Right lobe of liver (tissue), 4 donors: Measurements from ENCODE around the gene ARL6IP5.

ENCODE experiments used
- CTCF ChIP-seq, 4 donors: fragments of 200-600 bp in 3 of 4; fragments of 450-650 bp in 1 of 4; IDR thresholded peaks; one replicate each; pipeline versions ENCODE4 v1.5.1 to v1.8.0; 2016 to 2022; ENCODE audit warnings: antibody characterized with exemption in 4 of 4, mild to moderate bottlenecking in 2 of 4
- POLR2A ChIP-seq: fragments of 450-650 bp; IDR thresholded peaks from one replicate; pipeline ENCODE4 v1.6.1; 2017; ENCODE audit warnings: antibody characterized with exemption, mild to moderate bottlenecking
- donor health status: DM: no; HTN: no; CAD: no.
- donor health status: DM: no; HTN: no; CAD: no.
- donor health status: DM: no; HTN: yes; CAD: no.

DNA sequence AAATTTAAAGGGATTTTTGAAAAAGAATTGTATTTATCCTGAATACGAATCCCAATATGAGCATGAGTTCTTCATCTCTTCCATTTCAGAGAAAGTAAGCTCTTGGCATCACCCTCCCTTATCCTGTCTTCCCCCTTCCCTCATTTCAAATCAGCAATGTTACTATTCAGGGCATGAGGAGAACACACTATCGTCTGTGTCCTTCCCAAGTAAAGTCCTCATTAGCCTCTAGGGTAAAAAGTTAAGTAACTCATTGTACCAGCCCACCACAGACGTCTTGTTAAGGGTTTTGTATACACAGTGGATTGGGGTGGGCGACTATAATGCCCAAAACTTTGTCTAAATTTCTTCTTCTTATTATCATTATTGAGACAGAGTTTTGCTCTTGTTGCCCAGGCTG lies 14.8 kb downstream of the ARL6IP5 start:
- no peak for TF ChIP-seq CTCF (IDR thresholded peaks at IDR 0.05)
- no peak for TF ChIP-seq POLR2A
